ENCODE measurements around the gene SORL1.

SORL1 gene

DNA sequence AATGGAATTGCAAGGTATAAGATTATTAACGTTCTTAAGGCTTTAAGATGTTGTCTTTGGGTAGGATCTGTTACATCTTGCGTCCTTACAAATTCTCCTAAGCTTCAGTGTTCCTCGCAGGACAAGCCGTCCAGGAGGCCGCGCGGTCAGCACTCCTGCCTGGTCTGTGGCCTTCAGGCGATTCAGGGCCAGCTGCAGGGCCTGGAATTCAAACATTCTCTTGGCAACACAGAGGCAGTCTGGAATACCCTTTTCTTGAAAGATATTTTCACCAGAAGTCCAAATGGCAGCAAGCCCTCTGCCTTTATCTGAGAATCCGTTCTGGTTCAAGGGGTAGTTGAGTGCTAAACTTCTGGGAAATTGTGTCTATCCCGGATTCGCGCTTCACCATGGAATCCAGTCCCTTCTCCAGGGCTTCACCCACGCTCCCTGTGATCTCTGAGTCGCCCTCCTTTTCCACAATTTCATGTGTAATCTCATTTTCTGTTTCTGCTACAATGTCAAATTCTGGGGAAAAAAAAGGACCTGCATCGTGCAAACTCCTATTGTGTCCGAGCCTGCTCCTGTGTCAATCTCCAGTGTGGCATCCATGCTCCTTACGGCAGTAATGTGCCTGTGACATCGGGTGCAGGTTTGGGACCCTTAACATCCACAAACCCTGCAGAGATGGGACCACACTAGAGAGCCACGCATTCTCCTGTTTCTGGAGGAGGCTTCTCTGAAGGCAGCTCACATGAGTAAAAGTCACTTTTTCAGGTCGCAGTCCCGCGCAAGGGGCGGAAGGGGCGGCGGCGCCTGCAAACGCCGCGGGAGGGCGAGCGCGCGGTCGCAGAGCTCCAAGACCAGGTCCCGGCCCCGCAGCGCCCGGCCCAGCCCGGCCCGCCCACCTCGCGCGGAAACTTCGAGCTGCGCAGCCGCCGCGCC lies 25.4 kb upstream of the SORL1 start:
- DNase-seq: peak; percentile 16

GRCh38 chr11:121427400-121427744 lies 24.7 kb upstream of the SORL1 start:
- no peak for DNase-seq

DNA sequence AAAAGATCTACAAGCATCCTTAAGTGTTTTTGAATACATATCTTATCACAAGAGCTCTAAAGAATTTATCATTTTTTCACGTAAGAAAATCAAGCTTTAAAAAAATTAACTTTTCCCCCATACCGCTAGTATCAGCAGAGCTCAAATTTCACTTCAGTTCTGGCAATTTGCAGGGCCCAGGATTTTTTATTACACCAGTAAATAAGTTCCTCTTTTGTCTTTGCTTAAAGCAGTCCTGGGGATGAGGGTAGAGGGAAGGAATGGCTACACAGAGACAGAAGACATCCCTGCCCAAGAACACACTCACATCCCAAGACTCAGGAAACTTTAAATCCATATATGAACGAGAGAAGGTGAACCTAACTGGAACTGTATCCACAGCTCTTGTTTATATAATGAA lies 22.6 kb upstream of the SORL1 start:
- no peak for DNase-seq

DNA sequence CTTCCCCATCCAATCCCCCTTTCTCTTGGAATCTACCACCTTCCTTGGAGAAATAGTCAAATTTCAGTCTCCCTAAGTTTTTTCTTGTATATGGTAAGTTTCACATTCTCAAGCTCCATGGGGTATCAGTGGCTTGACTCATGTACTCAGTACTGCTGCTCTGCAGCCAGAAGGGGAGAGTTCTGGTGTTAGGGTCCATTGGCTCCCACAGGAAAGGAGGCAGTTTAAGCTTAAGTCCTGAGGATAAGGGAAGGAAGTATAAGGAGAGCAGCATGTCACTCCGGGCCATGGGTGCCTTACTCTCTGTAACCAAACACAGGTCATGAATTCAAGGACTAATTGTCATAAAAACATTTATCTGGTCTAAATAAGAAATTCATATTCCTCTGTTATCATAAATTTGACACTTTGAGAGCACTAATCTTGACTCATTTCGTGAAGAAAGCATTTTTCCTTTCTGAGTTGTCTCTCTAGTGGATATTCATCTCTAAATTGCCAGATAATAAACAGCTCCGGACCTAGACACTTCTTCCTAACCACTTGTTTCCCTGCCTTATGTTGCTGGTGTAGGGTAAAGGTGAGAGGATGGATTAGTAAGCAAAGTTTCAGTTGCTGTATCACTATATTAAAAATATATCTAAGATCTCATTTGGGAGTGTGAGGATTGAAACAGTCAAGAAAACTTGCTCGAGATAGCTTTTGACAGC lies 20.1 kb upstream of the SORL1 start:
- no peak for DNase-seq

DNA sequence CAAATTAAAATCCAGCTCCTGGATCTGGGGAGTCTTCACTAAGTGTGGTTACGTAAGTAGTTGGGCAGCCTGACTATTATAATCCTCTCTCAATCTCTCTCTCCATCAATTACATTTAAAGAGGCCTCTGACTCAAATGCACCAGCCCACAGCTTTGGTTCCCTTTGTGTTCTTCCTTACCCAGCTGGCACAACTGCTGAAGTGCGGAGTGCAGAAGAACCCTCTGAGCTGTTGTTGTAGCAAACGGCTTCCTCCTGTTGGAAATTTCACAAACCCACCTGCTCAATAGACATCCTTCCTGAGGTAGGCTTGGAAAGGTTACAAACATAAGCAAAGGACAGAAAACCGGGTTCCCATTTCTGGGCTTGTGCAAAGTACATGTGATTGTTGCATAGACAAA lies 17.0 kb upstream of the SORL1 start:
- DNase-seq: no peak

- no peak for DNase-seq
These were observed 16.3 kb upstream of the SORL1 start for GRCh38 chr11:121435551-121436511.

GRCh38 chr11:121437018-121437685 lies 15.0 kb upstream of the SORL1 start:
- no peak for DNase-seq

DNA sequence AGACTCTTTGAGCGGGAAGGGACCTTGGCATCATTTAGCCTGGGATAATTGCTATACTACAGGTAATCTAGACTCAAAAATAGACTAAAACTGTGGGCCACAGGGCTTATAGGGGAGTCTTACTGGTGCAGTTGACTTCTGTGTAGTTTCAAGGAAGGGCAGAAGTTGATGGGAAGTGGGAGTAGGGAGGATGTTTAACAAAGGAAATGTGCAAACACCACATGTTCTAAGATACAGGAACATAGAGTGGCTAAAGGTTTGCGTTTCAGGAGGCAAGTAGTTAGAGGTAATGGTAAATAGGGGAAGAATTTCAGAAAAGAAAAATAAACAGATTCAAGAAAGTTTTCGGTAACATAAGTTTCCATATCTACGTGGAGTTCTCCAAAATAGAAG lies 14.4 kb upstream of the SORL1 start:
- no peak for DNase-seq

- no peak for DNase-seq
These were observed 12.8 kb upstream of the SORL1 start for GRCh38 chr11:121439337-121439736.

- no peak for DNase-seq
These were observed 12.4 kb upstream of the SORL1 start for GRCh38 chr11:121439759-121440158.

GRCh38 chr11:121441521-121441920 lies 10.6 kb upstream of the SORL1 start:
- no peak for DNase-seq

GRCh38 chr11:121443688-121444275 lies 8.3 kb upstream of the SORL1 start:
- DNase-seq: no peak

DNA sequence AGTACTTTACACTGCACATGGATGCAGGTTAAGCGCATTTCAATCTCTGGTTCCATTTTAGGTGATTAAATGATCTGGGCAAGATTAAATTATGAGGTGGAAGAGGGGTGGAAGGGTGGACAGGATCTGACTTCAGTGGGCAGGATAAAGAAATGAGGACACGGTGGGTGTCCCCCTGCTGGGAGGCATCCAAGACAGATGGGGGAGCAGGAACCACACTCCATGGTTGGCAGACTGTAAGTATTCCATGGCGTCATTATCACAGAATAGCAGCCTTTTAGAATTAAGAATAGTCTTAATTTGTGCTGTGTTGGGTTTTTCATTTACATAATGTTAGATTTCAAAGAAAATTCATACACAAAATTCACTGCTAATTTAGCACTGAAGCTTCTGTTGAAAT lies 7.6 kb upstream of the SORL1 start:
- DNase-seq: no peak

DNA sequence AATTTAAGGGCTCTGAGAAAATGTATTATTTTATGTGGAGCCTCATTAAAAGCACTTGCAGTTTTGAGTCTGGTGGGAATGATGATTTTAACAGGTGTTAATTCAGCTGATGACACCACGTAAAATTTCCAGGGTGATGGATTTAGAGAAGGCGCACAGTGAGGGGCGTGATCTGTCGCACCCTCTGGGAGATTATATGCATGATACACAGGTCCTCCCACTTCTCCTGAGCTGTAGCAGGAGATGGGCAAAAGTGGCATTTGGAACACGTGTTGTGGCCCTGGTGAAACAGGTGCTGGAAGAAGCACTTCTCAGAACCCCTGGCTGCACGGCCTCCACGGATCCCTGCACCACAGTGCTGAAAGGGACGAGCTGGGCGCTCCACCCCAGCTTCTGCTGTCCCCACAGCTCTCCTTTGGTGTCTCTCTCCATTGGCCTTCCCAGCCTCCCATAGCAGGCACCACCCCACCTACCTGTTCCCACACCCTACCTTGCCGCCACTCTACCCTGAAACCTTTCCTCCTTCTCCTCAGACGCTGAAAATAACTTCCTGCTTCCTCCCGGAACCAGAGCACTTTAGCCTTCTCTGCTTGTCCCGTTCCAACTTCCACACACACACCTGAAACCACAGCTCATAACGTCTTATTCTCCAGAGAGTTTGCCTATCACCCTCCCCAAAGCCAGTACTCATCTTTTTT lies 6.9 kb upstream of the SORL1 start:
- DNase-seq: no peak

DNA sequence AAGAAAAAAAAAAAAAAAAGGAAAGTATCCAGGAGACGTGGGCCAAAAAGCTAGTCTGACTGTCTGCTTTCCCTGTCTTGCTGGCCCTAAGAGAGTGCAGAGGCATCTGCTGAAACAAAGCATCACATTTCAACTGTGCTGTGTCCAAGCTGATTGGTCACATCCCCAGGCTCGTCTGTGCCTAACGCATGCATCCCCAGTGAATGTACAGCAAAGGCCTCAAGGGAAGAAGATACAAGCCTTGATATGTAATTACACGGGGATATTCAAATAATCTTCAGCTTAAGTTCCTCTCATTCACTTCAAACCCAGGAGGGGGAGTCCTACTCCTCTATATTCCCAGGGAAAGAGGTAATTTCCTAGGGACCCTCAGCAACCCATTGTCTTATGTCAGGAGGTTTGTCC lies 5.4 kb upstream of the SORL1 start:
- no peak for DNase-seq

GRCh38 chr11:121448011-121448410 lies 4.1 kb upstream of the SORL1 start:
- DNase-seq: no peak

DNA sequence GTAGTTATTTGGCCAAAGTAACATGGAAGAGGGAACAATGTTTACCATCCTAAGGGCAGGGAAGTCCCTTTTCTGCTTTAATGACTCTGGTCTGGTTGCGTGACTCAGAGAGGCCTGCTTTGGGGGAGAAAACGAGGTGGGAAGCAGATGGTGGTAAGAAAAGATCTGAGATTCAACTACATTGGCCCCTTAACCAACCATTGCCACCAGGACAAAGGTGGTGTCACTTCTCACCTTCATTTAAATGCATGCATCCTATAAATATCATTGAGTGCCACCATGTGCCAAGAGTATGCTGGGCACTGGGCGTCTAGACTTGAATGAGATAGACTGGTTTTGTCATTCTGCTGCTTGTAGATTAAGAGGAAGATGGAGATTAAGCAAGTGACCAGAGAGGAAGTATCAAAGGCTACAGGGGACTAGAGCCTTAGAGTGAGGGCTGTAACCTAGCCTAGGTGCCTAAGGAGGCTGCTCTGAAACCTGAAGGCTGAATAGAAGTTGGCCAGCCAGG lies 3.6 kb upstream of the SORL1 start:
- no peak for DNase-seq

GRCh38 chr11:121449123-121449522 lies 3.0 kb upstream of the SORL1 start:
- no peak for DNase-seq

- no peak for DNase-seq
These were observed 2.5 kb upstream of the SORL1 start for GRCh38 chr11:121449626-121450025.

- no peak for DNase-seq
These were observed 1.7 kb upstream of the SORL1 start for GRCh38 chr11:121450401-121450800.

Data from NCI-H1092 (cell line).